NCI-H2171 (cell line): ENCODE measurements around the gene KRTAP4-4.
"Not testable (repeated sequence)": the region's sequence is repeated elsewhere in the genome, so short reads cannot be mapped to it uniquely, and the experiment has no call there.

Source experiments
- DNase-seq: peaks from one replicate; lab custom pipeline; 2025; lab: John Stamatoyannopoulos, UW

The KRTAP4-4 gene

DNA sequence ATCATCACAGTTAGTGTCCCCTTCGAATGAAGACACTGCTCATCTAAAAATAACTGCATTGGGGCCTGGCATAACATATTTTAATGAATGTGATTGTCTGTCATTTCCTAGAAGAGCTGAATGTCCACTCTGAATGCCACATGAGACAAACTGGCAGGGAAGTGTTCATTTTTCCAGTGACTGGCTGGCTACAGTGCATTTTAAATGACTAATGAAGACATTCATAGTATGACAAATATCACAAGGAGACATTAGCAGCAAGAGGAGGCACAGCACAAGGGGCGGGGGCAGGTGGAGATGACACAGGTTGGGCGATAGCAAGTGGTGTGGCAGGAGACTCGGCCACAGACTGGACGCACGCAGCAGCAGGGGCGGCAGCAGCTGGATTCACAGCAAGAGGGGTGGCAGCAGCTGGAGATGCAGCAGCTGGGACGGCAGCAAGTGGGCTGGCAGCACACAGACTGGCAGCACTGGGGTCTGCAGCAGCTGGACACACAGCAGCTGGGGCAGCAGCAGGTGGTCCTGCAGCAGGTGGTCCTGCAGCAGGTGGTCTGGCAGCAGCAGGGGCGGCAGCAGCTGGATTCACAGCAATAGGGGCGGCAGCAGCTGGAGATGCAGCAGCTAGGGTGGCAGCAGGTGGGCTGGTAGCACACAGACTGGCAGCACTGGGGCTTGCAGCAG is 11.4 kb downstream of the KRTAP4-4 start:
- DNase-seq: not testable (repeated sequence)

DNA sequence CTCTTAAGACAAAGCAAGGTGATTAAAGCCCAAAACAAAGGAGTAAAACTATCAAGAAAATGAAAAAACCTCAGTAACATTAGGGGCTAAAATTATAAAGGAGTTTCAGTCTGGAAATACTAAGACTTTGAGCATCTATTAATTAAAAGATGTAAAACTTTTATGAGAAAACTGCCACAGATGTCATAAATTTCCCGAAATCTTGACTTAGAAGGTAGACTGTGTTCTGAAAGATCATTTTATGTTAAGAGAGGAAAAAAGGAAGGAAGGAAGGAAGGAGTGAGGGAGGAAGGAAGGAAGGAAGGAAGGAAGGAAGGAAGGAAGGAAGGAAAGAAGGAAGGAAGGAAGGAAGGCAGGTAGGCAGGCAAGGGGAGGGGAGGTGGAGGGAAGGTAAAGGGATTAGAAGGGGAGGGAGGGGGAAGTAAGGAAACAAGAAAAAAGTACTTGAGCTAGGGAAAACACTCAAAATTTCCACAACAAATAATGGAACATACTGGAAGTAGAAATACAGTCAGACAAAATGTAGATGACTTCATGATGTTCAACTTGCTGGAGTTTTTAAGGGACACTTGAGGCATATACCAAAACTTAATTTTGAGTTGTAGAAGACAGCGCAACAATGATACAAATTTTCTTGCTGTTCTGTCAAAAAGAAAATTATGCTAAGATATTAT is 12.9 kb downstream of the KRTAP4-4 start:
- DNase-seq: no peak

DNA sequence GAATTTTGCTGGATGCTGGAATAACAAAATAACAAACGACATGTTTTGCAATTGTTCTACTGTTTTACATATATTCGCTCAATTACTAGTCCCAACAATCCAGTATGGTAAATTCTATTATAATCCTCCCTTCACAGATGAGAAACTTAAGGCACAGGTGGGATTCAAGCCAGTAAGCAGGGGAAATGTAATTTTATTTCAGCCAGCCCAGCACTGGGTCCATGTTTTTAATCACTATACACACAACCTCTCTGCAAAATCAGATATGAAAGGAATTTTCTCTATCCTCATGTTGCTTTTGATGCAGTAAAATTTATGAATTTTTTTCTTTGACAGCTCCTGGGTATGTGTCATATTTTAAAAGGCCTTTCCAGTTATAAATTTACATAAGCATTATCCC is 15.3 kb downstream of the KRTAP4-4 start:
- no peak for DNase-seq

DNA sequence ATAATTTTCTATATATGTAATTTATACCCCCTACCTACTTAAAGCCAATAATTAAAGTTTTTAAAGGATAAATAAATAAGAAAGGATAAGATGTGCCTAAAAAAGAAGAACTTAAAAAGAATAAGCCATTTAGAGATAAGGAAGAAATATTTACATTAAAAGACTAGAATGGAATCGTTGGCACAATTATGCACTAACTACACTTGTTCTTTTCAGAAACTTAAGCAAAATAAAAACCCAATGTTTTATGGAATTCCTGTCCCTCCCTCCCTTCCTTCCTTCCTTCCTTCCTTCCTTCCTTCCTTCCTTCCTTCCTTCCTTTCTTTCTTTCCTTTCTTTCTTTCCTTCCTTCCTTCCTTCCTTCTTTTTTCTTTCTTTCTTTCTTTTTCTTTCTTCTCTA is 15.7 kb downstream of the KRTAP4-4 start:
- DNase-seq: no peak

DNA sequence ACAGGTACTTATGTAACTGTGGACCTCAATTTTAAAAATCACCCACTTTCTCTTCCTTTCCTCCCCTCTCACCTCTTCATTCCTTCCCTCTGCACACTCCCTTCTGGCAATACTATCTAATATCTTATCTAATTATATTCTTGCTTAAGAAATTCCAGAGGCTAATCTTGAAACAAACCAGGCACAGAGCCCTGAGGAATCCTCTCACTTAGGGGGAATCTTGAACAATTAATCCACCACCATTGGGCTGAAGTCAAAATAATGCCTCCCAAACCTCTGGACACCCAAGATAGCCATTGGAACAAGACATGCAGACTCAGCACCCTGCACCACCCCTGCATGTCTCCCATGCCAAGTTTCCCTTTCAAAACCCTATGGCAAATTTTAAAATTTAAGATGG is 19.2 kb downstream of the KRTAP4-4 start:
- DNase-seq: no peak

DNA sequence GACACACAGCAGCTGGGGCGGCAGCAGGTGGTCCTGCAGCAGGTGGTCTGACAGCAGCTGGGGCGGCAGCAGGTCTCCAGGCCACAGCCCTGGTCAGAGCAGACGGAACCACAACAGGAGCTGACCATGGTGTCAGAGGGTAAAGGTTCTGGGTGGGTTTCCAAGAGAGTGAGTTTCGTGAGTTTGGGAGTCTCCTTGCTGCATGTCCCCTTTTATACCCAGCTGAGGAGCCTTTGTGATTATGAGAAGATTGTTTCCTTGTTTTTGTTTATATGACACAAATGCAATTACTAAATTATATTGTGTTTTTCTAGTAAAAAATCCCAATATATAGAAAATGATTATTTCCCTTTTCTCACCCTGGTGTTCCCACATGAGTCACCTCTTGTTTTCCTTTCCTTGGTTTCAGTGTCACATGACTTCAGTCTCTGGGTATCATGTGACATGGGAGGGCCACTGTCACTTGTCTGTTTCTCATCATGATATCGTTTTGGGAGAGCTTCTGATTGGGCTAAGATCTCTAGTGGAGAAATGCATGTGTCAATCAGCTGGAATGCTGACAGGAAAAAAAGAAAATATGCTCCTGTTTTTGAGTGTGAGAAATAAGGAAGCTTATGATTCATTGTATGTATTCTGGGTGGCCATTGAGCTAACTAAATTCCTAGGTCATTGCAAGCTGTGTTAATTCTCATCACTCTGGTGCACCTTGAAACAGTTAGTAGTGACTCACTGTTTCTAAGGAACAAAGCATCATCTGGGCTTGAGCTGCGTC is 20.0 kb downstream of the KRTAP4-4 start, which contains the start of gene KRTAP4-6:
Gene KRTAP4-6 (minus strand): TSS at position 185 of the 772 bp plus-strand sequence. CDS start 57 bp downstream, at position 128.
- no peak for DNase-seq

DNA sequence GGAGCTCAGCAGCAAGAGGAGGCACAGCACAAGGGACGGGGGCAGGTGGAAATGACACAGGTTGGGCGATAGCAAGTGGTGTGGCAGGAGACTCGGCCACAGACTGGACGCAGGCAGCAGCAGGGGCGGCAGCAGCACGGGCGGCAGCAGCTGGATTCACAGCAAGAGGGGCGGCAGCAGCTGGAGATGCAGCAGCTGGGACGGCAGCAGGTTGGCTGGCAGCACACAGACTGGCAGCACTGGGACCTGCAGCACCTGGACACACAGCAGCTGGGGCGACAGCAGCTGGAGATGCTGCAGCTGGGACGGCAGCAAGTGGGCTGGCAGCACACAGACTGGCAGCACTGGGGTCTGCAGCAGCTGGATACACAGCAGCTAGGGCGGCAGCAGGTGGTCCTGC is 20.7 kb downstream of the KRTAP4-4 start:
- not testable (repeated sequence) for DNase-seq

DNA sequence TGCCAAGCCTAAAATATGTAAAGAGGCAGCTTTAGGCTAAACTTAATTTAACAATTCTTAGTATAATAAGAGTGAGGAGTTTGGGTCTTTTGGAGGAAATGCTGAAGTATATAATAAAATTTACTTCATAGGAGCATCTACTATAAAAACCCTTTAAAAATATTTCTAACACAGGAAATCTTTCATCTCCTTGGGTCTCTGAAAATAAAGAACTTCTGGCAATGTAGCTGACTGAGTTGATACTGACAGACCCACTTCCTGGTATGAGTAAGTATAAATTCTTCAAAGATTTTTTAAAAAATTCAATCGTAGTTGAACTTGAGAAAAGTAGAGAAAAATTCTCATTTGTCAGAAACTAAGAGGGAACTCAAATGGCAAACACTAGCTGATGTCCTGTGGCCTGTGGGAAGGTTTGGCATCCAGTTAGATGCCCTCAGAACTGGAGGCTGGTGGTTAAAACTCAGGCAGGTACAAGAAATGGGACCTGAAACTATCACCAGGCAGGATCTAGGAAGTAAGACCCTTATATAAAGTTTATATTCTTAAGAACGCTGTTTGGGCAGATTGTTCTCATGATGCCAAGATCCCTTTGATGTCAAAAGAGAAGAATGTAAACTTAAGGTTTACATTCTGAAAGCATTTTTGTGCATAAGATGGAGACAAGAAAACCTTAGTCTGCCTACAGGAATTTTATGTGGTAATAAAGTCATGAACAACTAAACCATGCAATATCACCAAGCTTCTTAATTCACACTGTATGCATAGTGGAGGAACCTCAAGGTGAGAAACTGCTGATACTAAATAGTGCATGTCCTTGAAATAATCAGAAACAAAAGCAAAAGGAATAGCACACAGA is 26.4 kb downstream of the KRTAP4-4 start:
- no peak for DNase-seq

DNA sequence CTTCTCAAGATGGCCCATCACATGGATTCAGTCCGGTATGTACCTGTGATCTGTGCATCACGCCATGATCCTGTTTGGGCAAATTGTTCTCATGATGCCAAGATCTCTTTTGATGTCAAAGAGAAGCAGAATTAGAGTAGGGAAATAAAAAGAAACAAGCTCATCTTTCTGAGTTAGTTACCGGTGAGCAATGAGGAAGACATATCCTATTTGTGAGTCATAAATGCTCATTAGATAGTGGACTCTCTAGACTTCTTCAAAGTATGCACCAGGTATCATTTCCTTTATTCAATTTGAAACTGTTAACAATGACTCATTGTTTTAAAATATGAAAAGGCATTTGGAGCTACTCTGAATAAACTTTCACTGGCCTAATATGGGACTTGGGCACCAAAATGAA is 28.6 kb downstream of the KRTAP4-4 start:
- DNase-seq: no peak

DNA sequence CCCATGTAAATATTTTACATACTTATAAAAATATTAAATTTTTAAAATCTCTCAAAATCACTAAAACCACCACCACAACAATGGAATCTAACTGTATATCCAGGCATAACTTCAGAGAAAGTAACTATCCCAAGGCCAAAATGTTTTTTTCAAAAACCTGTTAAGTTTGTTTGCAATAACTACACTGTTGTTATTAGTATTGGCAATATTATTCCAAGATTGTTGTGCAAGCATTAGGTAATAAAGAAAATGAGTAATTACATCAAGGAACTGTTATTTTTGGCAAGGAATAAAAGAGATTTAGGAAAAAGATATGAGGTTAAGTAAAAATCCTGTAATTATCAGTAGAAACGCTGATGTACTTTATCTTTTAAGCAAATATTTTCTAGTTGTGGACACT is 33.2 kb downstream of the KRTAP4-4 start:
- DNase-seq: no peak

DNA sequence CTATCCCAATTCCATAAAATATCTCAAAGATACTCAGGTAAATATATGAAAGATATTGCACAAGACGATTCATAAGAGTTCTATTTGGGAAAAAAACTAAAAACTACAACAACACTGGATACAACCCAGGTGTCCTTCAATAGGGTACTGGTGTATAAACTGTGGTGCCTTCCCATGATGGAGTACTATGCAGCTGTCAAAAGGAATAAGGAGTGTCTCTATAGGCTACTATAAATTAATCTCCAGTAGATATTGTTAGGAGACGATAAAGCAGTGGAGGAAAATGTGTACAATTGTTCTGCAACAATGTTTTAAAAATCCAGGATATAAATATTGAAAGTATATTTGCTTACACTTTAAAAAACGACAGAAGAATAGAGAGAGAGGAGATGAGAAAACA is 34.1 kb downstream of the KRTAP4-4 start:
- DNase-seq: no peak

DNA sequence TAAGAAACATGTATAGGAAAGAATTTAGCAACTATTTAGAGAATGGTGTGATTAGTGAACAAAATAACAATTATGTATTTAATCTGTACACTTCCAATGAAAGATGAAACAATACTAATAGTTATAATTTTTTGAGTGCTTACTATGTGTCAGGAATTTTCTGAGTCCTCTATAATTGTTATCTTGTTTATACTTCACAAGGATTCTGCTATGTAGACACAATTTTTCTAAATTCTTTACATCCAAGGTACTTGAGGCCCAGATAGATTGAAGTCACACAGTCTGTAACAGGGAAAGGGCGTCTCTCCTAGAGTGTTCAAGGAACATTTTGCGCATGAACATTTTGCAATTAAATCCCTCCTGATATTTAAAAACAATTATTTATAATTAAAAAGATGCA is 35.5 kb downstream of the KRTAP4-4 start:
- DNase-seq: no peak

DNA sequence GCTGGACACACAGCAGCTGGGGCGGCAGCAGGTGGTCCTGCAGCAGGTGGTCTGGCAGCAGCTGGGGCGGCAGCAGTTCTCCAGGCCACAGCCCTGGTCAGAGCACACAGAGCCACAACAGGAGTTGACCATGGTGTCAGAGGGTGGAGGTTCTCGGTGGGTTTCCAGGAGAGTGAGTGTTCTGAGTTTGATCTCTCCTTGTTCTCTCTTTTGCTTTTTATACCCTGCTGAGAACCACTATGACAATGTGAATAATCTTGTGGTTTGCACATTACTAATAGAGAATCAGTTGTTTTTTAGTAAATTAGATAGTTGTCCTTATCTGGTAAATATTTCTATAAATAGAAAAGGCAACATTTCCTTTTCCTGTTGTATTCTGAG is 36.6 kb downstream of the KRTAP4-4 start, which contains the start of gene KRTAP4-12:
Gene KRTAP4-12 (minus strand): TSS at position 192 of the 381 bp plus-strand sequence. CDS start 60 bp downstream, at position 132.
- not testable (repeated sequence) for DNase-seq

DNA sequence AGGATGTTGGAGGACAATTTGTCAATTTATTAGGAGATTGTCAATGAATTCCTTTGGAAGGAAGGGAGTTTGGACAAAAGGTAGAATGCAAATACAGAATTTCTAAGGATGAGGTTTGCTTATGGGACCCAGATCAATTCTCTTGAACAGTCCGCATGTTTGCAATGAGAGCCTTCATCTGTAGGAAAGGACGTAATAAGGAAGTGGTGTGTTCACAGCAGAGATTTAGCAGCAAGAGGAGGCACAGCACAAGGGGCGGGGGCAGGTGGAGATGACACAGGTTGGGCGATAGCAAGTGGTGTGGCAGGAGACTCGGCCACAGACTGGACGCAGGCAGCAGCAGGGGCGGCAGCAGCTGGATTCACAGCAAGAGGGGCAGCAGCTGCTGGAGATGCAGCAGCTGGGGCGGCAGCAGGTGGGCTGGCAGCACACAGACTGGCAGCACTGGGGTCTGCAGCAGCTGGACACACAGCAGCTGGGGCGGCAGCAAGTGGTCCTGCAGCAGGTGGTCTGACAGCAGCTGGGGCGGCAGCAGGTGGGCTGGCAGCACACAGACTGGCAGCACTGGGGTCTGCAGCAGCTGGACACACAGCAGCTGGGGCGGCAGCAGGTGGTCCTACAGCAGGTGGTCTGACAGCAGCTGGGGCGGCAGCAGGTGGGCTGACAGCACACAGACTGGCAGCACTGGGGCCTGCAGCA is 37.1 kb downstream of the KRTAP4-4 start:
- not testable (repeated sequence) for DNase-seq

DNA sequence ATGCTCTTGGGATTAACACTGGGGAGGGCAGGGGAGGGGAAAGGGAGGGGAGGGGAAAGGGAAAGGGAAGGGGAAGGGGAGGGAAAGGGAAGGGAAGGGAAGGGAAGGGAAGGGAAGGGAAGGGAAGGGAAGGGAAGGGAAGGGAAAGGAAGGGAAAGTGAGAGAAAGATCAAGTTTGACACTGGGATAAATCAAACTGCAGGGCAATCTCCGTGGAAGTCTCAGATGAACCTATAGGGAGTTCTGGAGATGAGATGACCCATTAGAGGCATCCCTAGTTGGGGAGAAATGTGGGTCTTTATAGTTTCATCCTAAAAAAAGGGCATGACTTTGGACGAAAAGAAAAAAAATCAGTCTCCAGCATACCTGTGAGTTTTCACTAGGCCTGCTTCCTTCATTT is 38.8 kb downstream of the KRTAP4-4 start:
- DNase-seq: no peak

DNA sequence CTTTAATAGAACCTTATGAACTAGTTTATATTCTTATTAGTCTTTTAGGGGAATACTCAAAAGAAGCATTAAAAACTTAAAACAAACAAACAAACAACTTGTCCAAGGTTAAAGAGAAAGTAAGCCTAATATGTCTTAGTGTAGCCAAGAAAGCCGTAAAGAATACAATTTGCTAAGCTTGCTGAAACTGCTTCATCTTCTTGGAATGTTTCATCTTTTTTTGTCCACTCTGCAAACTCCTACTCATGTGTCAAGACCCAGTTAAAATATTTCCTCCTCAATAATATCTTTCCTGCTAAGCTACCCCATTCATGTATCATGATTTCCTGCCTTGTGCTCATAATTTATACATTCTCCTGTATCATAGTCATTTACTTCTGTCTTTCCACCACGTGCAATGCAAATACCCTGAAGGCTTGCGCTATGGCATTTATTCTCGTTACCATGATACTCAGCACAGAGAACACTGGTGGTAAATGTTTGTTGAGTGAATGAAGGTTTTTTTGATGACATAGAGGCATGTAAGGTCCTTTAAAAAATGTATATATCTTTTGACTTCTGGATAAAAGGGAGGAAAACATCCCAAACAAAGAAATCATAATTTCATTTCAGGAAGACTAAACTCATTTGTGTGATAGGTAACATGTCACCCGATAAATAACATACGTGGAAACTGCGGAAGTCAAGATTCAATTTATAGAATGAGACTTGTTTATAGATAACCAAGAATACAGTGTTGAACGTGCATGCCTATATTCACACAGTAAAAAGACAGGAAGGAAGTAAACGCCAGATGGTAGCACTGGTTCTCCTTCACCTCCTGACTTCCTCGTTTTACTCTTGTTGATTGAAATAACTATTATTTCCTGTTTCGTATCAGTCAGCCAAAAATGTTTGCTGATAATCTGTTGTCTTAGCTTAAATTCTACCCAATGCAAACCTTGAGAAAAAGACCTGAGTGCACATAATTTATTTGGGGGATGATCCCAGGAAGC is 40.6 kb downstream of the KRTAP4-4 start:
- DNase-seq: not testable (repeated sequence)

DNA sequence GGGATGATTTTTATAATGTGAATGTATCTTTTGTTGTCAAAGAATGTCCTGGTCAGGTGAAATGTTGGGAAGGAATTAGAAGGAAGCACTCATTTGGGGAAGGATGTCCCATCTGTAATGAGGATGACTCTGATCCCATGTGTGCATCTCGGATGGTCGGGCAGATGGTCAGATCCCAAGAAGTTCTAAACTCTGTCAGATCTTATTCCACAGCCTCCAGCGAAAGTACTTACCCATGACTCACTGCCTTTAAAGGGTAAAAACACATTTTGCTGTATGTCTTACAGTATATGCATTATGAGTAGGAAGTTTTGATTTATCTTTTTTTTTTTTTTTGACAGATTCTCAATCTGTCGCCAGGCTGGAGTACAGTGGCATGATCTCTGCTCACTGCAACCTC is 41.8 kb downstream of the KRTAP4-4 start:
- no peak for DNase-seq

DNA sequence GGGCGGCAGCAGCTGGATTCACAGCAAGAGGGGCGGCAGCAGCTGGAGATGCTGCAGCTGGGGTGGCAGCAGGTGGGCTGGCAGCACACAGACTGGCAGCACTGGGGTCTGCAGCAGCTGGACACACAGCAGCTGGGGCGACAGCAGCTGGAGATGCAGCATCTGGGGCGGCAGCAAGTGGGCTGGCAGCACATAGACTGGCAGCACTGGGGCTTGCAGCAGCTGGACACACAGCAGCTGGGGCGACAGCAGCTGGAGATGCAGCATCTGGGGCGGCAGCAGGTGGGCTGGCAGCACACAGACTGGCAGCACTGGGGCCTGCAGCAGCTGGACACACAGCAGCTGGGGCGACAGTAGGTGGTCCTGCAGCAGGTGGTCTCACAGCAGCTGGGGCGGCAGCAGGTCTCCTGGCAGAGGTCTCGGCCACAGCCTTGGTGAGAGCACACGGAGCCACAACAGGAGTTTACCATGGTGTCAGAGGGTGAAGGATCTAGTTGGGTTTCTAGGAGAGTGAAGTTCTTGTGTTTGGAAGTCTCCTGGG is 42.6 kb downstream of the KRTAP4-4 start, which contains the start of gene KRTAP4-11:
Gene KRTAP4-11 (minus strand): TSS at position 528 of the 541 bp plus-strand sequence. CDS start 58 bp downstream, at position 470.
- not testable (repeated sequence) for DNase-seq

DNA sequence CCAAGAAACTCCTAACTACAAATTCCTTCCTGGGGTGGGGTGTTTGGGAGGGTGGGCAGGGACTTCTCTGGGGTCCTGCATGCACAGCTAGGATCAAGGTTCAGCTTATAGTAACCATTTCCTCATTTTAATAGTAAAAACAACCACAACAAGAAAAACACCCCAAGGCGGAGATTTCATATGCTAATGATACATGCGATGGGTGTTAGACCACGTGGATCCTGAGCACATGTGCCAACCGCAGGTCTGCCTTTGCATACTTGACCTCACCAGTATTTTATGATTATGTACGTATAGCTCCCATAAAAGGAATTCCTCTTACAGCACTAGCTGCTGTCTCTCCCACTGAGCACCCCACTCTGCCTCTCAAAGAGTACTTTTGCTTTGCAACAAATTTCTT is 44.3 kb downstream of the KRTAP4-4 start:
- no peak for DNase-seq
